PC-3 (cell line): ENCODE data around the gene GMDS. TPM values are rescaled to one million over a fixed set of nuclear protein-coding genes. Genes with fewer than 3 reads are reported as not detected.
A peak's percentile ranks its signal among the peaks of the same experiment; 100 is the strongest.

Source experiments
- ATAC-seq: fragments of 200-7000 bp; cut with Tn5 transposase; 2 replicates; pipeline ENCODE4 v1.9.1; 2020; ENCODE audit warnings: mild to moderate bottlenecking, moderate library complexity
- BruUV-seq: library from RNA; stranded (reverse); fragments of 400-500 nt; replicated peaks from 2 replicates; lab custom pipeline; 2021; lab: Mats Ljungman, UMichigan
- CTCF ChIA-PET: fragments of 300-600 bp; sonication (Branson Sonifier 250); formaldehyde crosslinking; loops from one replicate; lab custom pipeline; 2022; ENCODE audit warnings: antibody characterized with exemption; lab: Charles Lee
- POLR2A ChIA-PET: fragments of 300-600 bp; sonication (Branson Sonifier 250); formaldehyde crosslinking; loops from one replicate; lab custom pipeline; 2022; ENCODE audit warnings: antibody characterized with exemption; ENCODE audit not compliant: unreplicated experiment; lab: Charles Lee
- DNase-seq: peaks from one replicate; pipeline ENCODE4 v3.0.0-alpha.2; 2015
- H2AFZ ChIP-seq: fragments of 300-600 bp; sonication (generic); 2 replicates; pipeline ENCODE4 v1.6.0; 2016; ENCODE audit warnings: antibody characterized with exemption, low read length
- H3F3A ChIP-seq: fragments of 300-600 bp; sonication (generic); one replicate; pipeline ENCODE4 v1.6.0; 2017; ENCODE audit warnings: antibody characterized with exemption, low read length, control low read depth, mild to moderate bottlenecking; ENCODE audit not compliant: unreplicated experiment
- H3K27ac ChIP-seq: fragments of 300-600 bp; sonication (generic); 2 replicates; pipeline ENCODE4 v1.5.1; 2016; ENCODE audit warnings: mild to moderate bottlenecking, low read length
- H3K27me3 ChIP-seq: fragments of 300-600 bp; sonication (generic); 2 replicates; pipeline ENCODE4 v1.6.1; 2016; ENCODE audit warnings: low read length, mixed read lengths
- H3K36me3 ChIP-seq: fragments of 300-600 bp; sonication (generic); 2 replicates; pipeline ENCODE4 v1.6.1; 2016; ENCODE audit warnings: low read depth, mixed run types, low read length, mixed read lengths
- H3K4me1 ChIP-seq: fragments of 300-600 bp; sonication (generic); 2 replicates; pipeline ENCODE4 v1.5.1; 2016; ENCODE audit warnings: low read length; ENCODE audit not compliant: insufficient read depth
- H3K4me2 ChIP-seq: fragments of 300-600 bp; sonication (generic); 2 replicates; pipeline ENCODE4 v1.6.0; 2016; ENCODE audit warnings: low read length
- H3K4me3 ChIP-seq: fragments of 300-600 bp; sonication (generic); 2 replicates; pipeline ENCODE4 v1.5.1; 2016; ENCODE audit warnings: mild to moderate bottlenecking, low read length, mixed read lengths
- H3K79me2 ChIP-seq: fragments of 300-600 bp; sonication (generic); 2 replicates; pipeline ENCODE4 v1.6.1; 2017; ENCODE audit warnings: low read length, mixed read lengths
- H3K9ac ChIP-seq: fragments of 300-600 bp; sonication (generic); 2 replicates; pipeline ENCODE4 v1.6.0; 2016; ENCODE audit warnings: mild to moderate bottlenecking, low read length
- H3K9me2 ChIP-seq: fragments of 300-600 bp; sonication (generic); replicated peaks from 2 replicates; pipeline ENCODE4 v1.6.1; 2016; ENCODE audit warnings: mixed run types, low read length, mixed read lengths
- H3K9me3 ChIP-seq: fragments of 300-600 bp; sonication (generic); 2 replicates; pipeline ENCODE4 v1.6.1; 2016; ENCODE audit warnings: low read length, mixed read lengths
- H4K20me1 ChIP-seq: fragments of 300-600 bp; sonication (generic); 2 replicates; pipeline ENCODE4 v1.6.1; 2016; ENCODE audit warnings: low read length, mixed read lengths
- EZH2 ChIP-seq: fragments of 300-600 bp; sonication (generic); IDR thresholded peaks from one replicate; pipeline ENCODE4 v1.6.1; 2017; ENCODE audit warnings: antibody characterized with exemption, mild to moderate bottlenecking, low read length; ENCODE audit not compliant: unreplicated experiment
- EZH2phosphoT487 ChIP-seq: fragments of 300-600 bp; sonication (generic); IDR thresholded peaks from 2 replicates; pipeline ENCODE4 v1.6.1; 2018; ENCODE audit warnings: mild to moderate bottlenecking, antibody characterized with exemption, low read length, borderline replicate concordance
- intact Hi-C: fragments of 100-400 bp; cut with micrococcal nuclease; formaldehyde crosslinking; loops from 2 replicates; pipeline ENCODE4 v1.9.0; 2023
- total RNA-seq: library from RNA; depleted of rRNA; stranded (reverse); fragments of >200 nt; gene quantifications from 2 replicates; pipeline ENCODE4 v1.2.3, GENCODE V29; 2014
- TF ChIP-seq, protein P1 (sequence below): fragments of 300-600 bp; sonication (generic); conservative IDR thresholded peaks from 2 replicates; pipeline ENCODE4 v1.5.1; 2017; ENCODE audit warnings: antibody characterized with exemption, low read depth, mild to moderate bottlenecking, low read length

The GMDS gene
- total RNA-seq, 1 experiment from 2014 or later, result 18.3 TPM

DNA sequence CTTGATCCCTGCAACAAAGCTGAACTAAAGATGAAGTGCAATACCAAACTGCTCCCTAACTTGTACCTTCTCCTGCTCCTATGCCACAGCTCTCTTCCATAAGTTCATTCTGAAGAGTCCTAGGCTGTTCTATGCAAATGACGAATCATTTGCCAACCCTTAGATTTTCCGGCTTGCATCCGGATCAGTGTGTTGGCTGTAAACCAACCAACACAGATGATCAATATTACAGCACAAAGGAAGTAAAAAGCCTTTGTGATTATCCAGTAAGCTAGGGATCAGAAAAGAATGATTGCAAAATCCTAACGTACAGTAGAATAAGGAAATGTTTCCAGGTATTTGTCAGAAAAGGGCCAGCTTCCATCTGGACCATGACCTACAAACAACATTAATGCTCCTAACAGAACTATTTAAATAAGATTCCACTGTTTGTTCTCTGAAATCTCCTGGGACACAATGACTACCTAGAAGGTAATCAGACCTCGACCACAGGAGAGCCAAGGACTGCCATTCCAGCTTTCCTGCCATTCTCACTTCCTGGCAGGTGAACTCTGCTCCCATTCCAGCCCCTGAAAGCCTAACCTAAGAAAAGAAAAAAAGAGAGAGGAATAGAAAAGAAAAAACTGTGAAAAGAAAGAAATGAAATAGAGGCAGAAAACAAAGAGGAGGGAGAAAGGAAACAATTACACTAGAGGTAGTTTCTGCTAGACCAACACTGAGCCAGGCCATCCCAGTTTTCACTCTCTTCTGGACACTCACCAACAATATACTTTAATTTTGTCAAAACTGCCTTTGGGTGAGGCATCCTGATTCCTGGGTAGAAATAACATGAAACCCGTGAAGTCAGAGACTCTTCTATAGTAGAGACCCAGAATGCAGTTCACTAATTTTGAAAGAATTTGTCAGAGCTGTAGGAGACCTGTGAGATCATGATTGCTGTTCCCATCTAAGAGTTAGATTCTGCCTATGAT lies 19.7 kb downstream of the GMDS start:
- H3K4me1 ChIP-seq, result peaks cover 36% of the 10 kb centered on the region
- H3K9me3 ChIP-seq, result no peaks in the 10 kb centered on the region
- peak overlapping the region; percentile 12; the same call in 1 of the 2 replicates for H3K9ac ChIP-seq
- DNase-seq (peak; percentile 93), ATAC-seq (peak; percentile 91)
- POLR2A ChIA-PET, result interaction anchor here (0.7 kb wide), 1 partner anchor 38 kb away, joined by 7 read pairs; no protein-coding TSS in a partner anchor
- peak overlapping the region; percentile 40; the same call in 1 of the 2 replicates for H3K4me3 ChIP-seq
- peaks cover 87% of the 10 kb centered on the region for H3K79me2 ChIP-seq
- H4K20me1 ChIP-seq, result no peaks in the 10 kb centered on the region
- CTCF ChIA-PET, result interaction anchor here (0.5 to 0.6 kb wide), 2 partner anchors 408 to 502 kb away, joined by 3 to 4 read pairs; no protein-coding TSS in a partner anchor
- H3K4me2 ChIP-seq, result peak overlapping the region; percentile 83
- peak overlapping the region; percentile 79 for H3K27ac ChIP-seq
- H3K36me3 ChIP-seq, result no peaks in the 10 kb centered on the region
- H2AFZ ChIP-seq, result no peak overlapping the region
- intact Hi-C loops, result no loop called here
- no TSS peak for BruUV-seq
- TF ChIP-seq, protein P1, sequence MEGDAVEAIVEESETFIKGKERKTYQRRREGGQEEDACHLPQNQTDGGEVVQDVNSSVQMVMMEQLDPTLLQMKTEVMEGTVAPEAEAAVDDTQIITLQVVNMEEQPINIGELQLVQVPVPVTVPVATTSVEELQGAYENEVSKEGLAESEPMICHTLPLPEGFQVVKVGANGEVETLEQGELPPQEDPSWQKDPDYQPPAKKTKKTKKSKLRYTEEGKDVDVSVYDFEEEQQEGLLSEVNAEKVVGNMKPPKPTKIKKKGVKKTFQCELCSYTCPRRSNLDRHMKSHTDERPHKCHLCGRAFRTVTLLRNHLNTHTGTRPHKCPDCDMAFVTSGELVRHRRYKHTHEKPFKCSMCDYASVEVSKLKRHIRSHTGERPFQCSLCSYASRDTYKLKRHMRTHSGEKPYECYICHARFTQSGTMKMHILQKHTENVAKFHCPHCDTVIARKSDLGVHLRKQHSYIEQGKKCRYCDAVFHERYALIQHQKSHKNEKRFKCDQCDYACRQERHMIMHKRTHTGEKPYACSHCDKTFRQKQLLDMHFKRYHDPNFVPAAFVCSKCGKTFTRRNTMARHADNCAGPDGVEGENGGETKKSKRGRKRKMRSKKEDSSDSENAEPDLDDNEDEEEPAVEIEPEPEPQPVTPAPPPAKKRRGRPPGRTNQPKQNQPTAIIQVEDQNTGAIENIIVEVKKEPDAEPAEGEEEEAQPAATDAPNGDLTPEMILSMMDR, result no peak
- TF ChIP-seq EZH2 (no peak), EZH2phosphoT487 (no peak)
- no peaks in the 10 kb centered on the region for H3K9me2 ChIP-seq
- no peaks in the 10 kb centered on the region for H3K27me3 ChIP-seq
- peaks cover 4% of the 10 kb centered on the region for H3F3A ChIP-seq

DNA sequence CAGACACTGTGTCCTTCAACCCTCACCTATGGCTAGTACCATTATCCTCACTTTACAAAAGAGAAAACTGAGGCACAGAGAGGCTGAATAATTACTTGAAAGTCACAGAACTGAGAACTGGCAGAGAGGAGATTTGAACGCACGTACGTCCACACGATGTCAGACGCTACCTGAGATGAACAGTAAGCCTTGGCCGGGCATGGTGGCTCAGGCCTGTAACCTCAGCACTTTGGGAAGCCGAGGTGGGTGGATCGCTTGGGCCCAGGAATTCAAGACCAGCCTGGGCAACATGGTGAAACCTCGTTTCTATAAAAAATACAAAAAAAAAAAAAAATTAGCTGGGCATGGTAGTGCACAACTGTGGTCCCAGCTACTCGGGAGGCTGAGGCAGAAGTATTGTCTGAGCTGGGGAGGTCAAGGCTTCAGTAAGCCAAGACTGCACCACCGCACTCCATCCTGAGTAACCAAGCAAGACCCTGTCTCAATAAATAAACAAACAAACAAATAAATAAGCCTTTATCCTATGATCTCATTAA lies 20.5 kb downstream of the GMDS start:
- Histone ChIP-seq H3F3A (peaks cover 4% of the 10 kb centered on the region), H3K27me3 (no peaks in the 10 kb centered on the region), H3K79me2 (peaks cover 88% of the 10 kb centered on the region), H3K9me2 (no peaks in the 10 kb centered on the region), H3K27ac (peak overlapping the region; percentile 79), H3K9me3 (no peaks in the 10 kb centered on the region), H3K4me2 (peak overlapping the region; percentile 83), H4K20me1 (no peaks in the 10 kb centered on the region), H3K4me1 (peaks cover 36% of the 10 kb centered on the region), H3K9ac (0 out of 2 replicates have a peak overlapping the region, but pooled peaks have one; percentile 6), H3K36me3 (no peaks in the 10 kb centered on the region), H3K4me3 (peak overlapping the region; percentile 40; the same call in 1 of the 2 replicates), H2AFZ (no peak overlapping the region)
- no peak for DNase-seq
- no TSS peak for BruUV-seq
- CTCF ChIA-PET, result interaction anchor here (0.5 to 0.6 kb wide), 2 partner anchors 409 to 501 kb away, joined by 3 to 4 read pairs; no protein-coding TSS in a partner anchor
- intact Hi-C loops, result no loop called here
- TF ChIP-seq, protein P1, result no peak
- TF ChIP-seq EZH2, result no peak
- TF ChIP-seq EZH2phosphoT487, result no peak
- no peak for ATAC-seq
- POLR2A ChIA-PET, result interaction anchor here (0.7 kb wide), 1 partner anchor 39 kb away, joined by 7 read pairs; no protein-coding TSS in a partner anchor
